Measurements from ENCODE around the gene GABRP.
"Not testable (repeated sequence)": the region's sequence is repeated elsewhere in the genome, so short reads cannot be mapped to it uniquely, and the experiment has no call there.

Gene GABRP

GRCh38 chr5:170751631-170752030 lies 31.9 kb upstream of the GABRP start:
- H3K4me3 ChIP-seq (IDR thresholded peaks at IDR 0.05; ENCODE audit: insufficient read depth, low read depth, low read length): no peak overlapping the region
- peaks cover 3% of the 10 kb centered on the region for H3K4me1 ChIP-seq (ENCODE audit: low read depth, poor library complexity, severe bottlenecking)
- no peaks in the 10 kb centered on the region for H3K27me3 ChIP-seq (ENCODE audit: insufficient read depth, low read depth)
- H3K4me2 ChIP-seq: no peak overlapping the region
- TF ChIP-seq CTCF (conservative IDR thresholded peaks at IDR 0.05; ENCODE audit: low read depth, low read length): no peak
- H3K27ac ChIP-seq: no peak overlapping the region
- no peaks in the 10 kb centered on the region for H3K79me2 ChIP-seq (ENCODE audit: insufficient read depth, low read depth)
- no peaks in the 10 kb centered on the region for H3K36me3 ChIP-seq (ENCODE audit: insufficient read depth)
- no peaks in the 10 kb centered on the region for H4K20me1 ChIP-seq (ENCODE audit: insufficient read depth)
- H2AFZ ChIP-seq (ENCODE audit: low read depth): no peak overlapping the region
- H3K9ac ChIP-seq: no peak overlapping the region

GRCh38 chr5:170752257-170753215 lies 31.0 kb upstream of the GABRP start:
- Histone ChIP-seq H3K79me2 (ENCODE audit: insufficient read depth, low read depth) (no peaks in the 10 kb centered on the region), H2AFZ (ENCODE audit: low read depth) (no peak overlapping the region), H3K36me3 (ENCODE audit: insufficient read depth) (no peaks in the 10 kb centered on the region), H3K4me3 (IDR thresholded peaks at IDR 0.05; ENCODE audit: insufficient read depth, low read depth, low read length) (no peak overlapping the region), H3K4me2 (no peak overlapping the region), H4K20me1 (ENCODE audit: insufficient read depth) (no peaks in the 10 kb centered on the region), H3K27ac (no peak overlapping the region), H3K4me1 (ENCODE audit: low read depth, poor library complexity, severe bottlenecking) (no peaks in the 10 kb centered on the region), H3K9ac (no peak overlapping the region), H3K27me3 (ENCODE audit: insufficient read depth, low read depth) (no peaks in the 10 kb centered on the region)
- no peak for TF ChIP-seq CTCF (conservative IDR thresholded peaks at IDR 0.05; ENCODE audit: low read depth, low read length)

- no peak overlapping the region for H3K4me3 ChIP-seq (IDR thresholded peaks at IDR 0.05; ENCODE audit: insufficient read depth, low read depth, low read length)
- H3K4me1 ChIP-seq (ENCODE audit: low read depth, poor library complexity, severe bottlenecking): no peaks in the 10 kb centered on the region
- TF ChIP-seq CTCF (conservative IDR thresholded peaks at IDR 0.05; ENCODE audit: low read depth, low read length): no peak
- no peak overlapping the region for H3K4me2 ChIP-seq
- no peak overlapping the region for H3K9ac ChIP-seq
- H2AFZ ChIP-seq (ENCODE audit: low read depth): no peak overlapping the region
- H3K27me3 ChIP-seq (ENCODE audit: insufficient read depth, low read depth): no peaks in the 10 kb centered on the region
- no peaks in the 10 kb centered on the region for H3K79me2 ChIP-seq (ENCODE audit: insufficient read depth, low read depth)
- no peaks in the 10 kb centered on the region for H4K20me1 ChIP-seq (ENCODE audit: insufficient read depth)
- no peaks in the 10 kb centered on the region for H3K36me3 ChIP-seq (ENCODE audit: insufficient read depth)
- H3K27ac ChIP-seq: no peak overlapping the region
Observed at GRCh38 chr5:170753311-170753710, 30.2 kb upstream of the GABRP start.

- not testable (repeated sequence) for H3K36me3 ChIP-seq (ENCODE audit: insufficient read depth); H3K27ac ChIP-seq; H3K9ac ChIP-seq; H3K79me2 ChIP-seq (ENCODE audit: insufficient read depth, low read depth); H3K4me3 ChIP-seq (IDR thresholded peaks at IDR 0.05; ENCODE audit: insufficient read depth, low read depth, low read length); H4K20me1 ChIP-seq (ENCODE audit: insufficient read depth); H2AFZ ChIP-seq (ENCODE audit: low read depth); H3K4me2 ChIP-seq; H3K27me3 ChIP-seq (ENCODE audit: insufficient read depth, low read depth); H3K4me1 ChIP-seq (ENCODE audit: low read depth, poor library complexity, severe bottlenecking)
Observed at GRCh38 chr5:170754508-170754907, 29.0 kb upstream of the GABRP start.
